ENCODE results near the gene ZSCAN10.
"Not testable (repeated sequence)": the region's sequence is repeated elsewhere in the genome, so short reads cannot be mapped to it uniquely, and the experiment has no call there.

ZSCAN10 gene

DNA sequence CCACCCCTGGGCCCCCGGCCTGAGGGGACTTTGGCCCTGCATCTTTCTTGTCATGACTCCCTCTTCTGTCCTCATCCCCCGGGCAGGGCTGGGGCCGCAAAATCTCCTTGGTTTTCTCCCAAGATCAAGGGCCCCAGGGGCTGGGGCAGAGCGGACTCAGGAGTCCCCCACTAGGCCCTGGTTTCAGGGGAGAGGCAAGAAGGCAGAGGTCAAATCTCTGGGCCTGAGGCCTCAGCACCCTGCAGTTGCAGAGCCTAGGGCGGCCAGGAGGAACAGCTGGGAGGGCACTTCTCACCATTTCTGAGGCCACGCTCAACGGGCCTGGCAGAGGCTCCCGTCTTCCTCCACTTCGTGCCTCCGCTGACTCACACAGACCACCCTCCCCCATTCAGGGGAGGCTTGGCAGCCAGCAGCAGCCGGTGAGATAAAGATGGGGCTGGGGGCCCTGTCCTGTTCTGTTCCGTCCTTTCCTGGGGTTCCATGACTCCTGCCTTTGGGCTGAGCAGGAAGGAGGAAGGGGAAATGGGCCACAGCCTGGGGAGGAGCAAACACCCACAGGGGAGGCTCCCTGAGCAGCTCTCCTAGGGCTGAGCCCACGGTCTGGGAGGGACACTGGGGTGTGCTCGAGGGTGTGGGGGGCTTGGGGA, 12.4 kb downstream of the ZSCAN10 start:
- Histone ChIP-seq H3K36me3 (ENCODE audit: control insufficient read depth, insufficient read depth, low read length) (no peaks in the 10 kb centered on the region), H3K27me3 (replicated peaks; ENCODE audit: control insufficient read depth, insufficient read depth, low read length) (no peaks in the 10 kb centered on the region), H3K4me3 (replicated peaks; ENCODE audit: low read depth, low read length) (no peak overlapping the region)
- TF ChIP-seq, protein P1, sequence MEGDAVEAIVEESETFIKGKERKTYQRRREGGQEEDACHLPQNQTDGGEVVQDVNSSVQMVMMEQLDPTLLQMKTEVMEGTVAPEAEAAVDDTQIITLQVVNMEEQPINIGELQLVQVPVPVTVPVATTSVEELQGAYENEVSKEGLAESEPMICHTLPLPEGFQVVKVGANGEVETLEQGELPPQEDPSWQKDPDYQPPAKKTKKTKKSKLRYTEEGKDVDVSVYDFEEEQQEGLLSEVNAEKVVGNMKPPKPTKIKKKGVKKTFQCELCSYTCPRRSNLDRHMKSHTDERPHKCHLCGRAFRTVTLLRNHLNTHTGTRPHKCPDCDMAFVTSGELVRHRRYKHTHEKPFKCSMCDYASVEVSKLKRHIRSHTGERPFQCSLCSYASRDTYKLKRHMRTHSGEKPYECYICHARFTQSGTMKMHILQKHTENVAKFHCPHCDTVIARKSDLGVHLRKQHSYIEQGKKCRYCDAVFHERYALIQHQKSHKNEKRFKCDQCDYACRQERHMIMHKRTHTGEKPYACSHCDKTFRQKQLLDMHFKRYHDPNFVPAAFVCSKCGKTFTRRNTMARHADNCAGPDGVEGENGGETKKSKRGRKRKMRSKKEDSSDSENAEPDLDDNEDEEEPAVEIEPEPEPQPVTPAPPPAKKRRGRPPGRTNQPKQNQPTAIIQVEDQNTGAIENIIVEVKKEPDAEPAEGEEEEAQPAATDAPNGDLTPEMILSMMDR (IDR thresholded peaks at IDR 0.05; ENCODE audit: insufficient read depth, low read length, poor library complexity, severe bottlenecking): no peak
- no peak for DNase-seq (ENCODE audit: extremely low read depth, insufficient read length)

DNA sequence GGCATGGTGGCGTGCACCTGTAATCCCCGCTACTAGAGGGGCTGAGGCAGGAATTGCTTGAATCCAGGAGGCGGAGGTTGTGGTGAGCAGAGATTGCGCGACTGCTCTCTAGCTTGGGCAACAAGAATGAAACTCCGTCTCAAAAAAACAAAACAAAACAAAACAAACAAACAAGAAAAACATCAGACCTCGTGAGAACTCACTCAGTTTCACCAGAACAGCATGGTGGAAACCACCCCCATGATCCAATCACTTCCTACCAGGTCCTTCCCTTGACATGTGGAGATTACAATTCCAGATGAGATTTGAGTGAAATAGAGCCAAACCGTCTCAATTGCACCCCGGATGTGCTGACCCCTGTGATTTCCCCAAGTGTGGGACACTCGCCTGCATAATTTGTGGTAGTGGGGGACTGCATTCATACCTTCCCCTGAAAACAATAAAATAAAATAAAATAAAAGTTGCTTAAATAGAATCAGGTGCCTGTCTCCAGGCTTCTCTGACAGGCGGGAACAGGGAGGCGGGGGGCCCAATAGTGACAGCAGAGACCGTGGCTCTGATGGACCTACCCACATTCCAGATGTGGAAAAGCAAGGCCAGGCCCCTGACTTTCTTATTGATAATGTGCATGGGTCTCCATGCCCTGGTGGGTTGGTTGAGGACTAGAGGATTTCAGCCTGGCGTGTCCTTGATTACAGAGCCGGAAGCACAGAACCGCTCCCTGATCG, 13.1 kb downstream of the ZSCAN10 start:
- H3K27me3 ChIP-seq (replicated peaks; ENCODE audit: control insufficient read depth, insufficient read depth, low read length): no peaks in the 10 kb centered on the region
- H3K4me3 ChIP-seq (replicated peaks; ENCODE audit: low read depth, low read length): no peak overlapping the region
- H3K36me3 ChIP-seq (ENCODE audit: control insufficient read depth, insufficient read depth, low read length): no peaks in the 10 kb centered on the region
- no peak for DNase-seq (ENCODE audit: extremely low read depth, insufficient read length)
- TF ChIP-seq, protein P1 (IDR thresholded peaks at IDR 0.05; ENCODE audit: insufficient read depth, low read length, poor library complexity, severe bottlenecking): no peak

DNA sequence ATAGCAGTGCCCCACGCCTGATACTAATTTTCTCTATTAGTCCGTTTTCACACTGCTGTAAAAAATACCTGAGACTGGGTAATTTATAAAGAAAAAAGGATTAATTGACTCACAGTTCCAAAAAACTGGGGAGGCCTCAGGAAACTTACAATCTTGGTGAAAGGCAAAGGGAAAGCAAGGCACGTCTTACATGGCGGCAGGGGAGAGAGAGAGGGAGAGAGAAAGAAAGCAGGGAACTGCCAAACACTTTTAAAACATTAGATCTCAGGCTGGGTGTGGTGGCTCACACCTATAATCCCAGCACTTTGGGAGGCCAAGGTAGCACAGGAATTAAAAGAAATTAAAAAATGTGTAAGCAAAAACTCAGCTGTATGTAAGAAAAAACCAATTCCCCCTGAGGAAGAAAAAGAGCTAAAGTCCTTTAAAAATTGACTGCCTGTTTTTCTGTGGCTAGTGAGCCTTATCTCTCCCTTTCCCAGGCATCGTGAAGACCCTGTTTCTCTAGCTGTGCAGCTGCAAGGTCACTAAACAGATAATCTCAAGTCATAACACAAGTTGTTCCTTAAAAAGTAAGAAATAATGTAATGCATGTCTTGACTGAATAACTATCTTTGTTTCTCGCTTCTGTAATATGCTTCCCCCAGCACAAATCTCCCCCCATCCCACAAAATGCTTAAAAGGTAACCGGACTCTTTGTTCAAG, 14.0 kb downstream of the ZSCAN10 start:
- no peak for DNase-seq (ENCODE audit: extremely low read depth, insufficient read length)
- H3K4me3 ChIP-seq (replicated peaks; ENCODE audit: low read depth, low read length): no peak overlapping the region
- H3K36me3 ChIP-seq (ENCODE audit: control insufficient read depth, insufficient read depth, low read length): no peaks in the 10 kb centered on the region
- TF ChIP-seq, protein P1 (IDR thresholded peaks at IDR 0.05; ENCODE audit: insufficient read depth, low read length, poor library complexity, severe bottlenecking): no peak
- no peaks in the 10 kb centered on the region for H3K27me3 ChIP-seq (replicated peaks; ENCODE audit: control insufficient read depth, insufficient read depth, low read length)

DNA sequence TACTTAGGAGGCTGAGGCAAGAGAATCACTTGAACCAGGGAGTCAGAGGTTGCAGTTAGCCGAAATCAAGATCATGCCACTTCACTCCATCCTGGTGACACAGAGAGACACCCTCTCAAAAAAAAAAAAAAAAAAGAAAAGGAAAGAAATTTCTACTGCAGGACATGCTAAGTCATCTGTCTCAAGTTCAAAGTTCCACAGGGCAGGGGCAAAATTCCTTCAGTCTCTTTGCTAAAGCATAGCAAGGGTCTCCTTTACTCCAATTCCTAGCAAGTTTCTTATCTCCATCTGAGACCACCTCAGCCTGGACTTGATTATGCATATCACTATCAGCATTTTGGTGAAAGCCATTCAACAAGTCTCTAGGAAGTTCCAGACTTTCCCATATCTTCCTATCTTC, 14.6 kb downstream of the ZSCAN10 start:
- Histone ChIP-seq H3K4me3 (replicated peaks; ENCODE audit: low read depth, low read length) (no peak overlapping the region), H3K27me3 (replicated peaks; ENCODE audit: control insufficient read depth, insufficient read depth, low read length) (no peaks in the 10 kb centered on the region), H3K36me3 (ENCODE audit: control insufficient read depth, insufficient read depth, low read length) (no peaks in the 10 kb centered on the region)
- no peak for DNase-seq (ENCODE audit: extremely low read depth, insufficient read length)
- TF ChIP-seq, protein P1 (IDR thresholded peaks at IDR 0.05; ENCODE audit: insufficient read depth, low read length, poor library complexity, severe bottlenecking): no peak

DNA sequence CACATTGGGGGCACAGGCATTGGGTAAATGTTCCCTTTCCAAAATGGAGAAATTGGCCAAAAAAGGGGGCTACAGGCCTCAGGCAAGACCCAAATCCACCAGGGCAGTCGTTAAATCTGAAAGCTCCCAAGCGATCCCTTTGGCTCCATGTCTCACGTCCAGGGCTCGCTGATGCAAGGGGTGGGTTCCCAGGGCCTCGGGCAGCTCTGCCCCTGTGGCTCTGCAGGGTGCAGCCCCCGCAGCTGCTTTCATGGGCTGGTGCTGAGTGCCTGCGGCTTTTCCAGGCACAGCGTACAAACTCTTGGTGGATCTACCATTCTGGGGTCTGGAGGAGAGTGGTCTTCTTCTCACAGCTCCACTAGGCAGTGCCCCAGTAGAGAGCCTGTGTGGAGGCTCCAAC, 15.7 kb downstream of the ZSCAN10 start:
- H3K36me3 ChIP-seq (ENCODE audit: control insufficient read depth, insufficient read depth, low read length); H3K27me3 ChIP-seq (replicated peaks; ENCODE audit: control insufficient read depth, insufficient read depth, low read length); H3K4me3 ChIP-seq (replicated peaks; ENCODE audit: low read depth, low read length); DNase-seq (ENCODE audit: extremely low read depth, insufficient read length): not testable (repeated sequence)

DNA sequence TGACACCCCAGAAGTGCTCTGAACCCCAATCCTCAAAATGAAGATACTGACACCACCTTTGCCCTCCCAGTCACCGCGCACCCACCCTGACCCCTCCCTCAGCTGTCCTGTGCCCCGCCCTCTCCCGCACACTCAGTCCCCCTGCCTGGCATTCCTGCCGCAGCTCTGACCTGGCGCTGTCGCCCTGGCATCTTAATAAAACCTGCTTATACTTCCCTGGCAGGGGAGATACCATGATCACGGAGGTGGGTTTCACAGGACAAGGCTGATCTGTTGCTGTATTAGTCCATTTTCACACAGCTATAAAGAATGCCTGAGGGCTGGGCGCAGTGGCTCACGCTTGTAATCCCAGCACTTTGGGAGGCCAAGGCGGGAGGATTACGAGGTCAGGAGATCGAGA, 17.1 kb downstream of the ZSCAN10 start:
- not testable (repeated sequence) for H3K27me3 ChIP-seq (replicated peaks; ENCODE audit: control insufficient read depth, insufficient read depth, low read length); H3K36me3 ChIP-seq (ENCODE audit: control insufficient read depth, insufficient read depth, low read length); H3K4me3 ChIP-seq (replicated peaks; ENCODE audit: low read depth, low read length); DNase-seq (ENCODE audit: extremely low read depth, insufficient read length)

Measured in GM06990 (cell line).